HG03442 (cell line): ENCODE results near the gene TUBB.
A peak's percentile ranks its signal among the peaks of the same experiment; 100 is the strongest.

Experiments used
- ATAC-seq: cut with Tn5 transposase; IDR thresholded peaks from one replicate; pipeline ENCODE4 v1.9.1; 2021; ENCODE audit warnings: mild to moderate bottlenecking, moderate library complexity; ENCODE audit not compliant: unreplicated experiment

TUBB gene

GRCh38 chr6:30686908-30687658, 33.1 kb upstream of the TUBB start:
- peak; percentile 46 for ATAC-seq

- no peak for ATAC-seq
Observed at GRCh38 chr6:30687659-30688431, 32.3 kb upstream of the TUBB start.

- ATAC-seq, result no peak
Observed at GRCh38 chr6:30688569-30688968, 31.6 kb upstream of the TUBB start.

GRCh38 chr6:30689022-30689865, 30.9 kb upstream of the TUBB start:
- ATAC-seq, result no peak

- ATAC-seq, result no peak
Observed at GRCh38 chr6:30689985-30690384, 30.2 kb upstream of the TUBB start.

- ATAC-seq, result peak; percentile 33
Observed at GRCh38 chr6:30690403-30691207, 29.5 kb upstream of the TUBB start, which contains the start of gene NRM. Gene NRM (minus strand): TSS chr6:30690984. CDS start chr6:30690974, 10 bp downstream.

GRCh38 chr6:30691208-30691847, 28.8 kb upstream of the TUBB start:
- ATAC-seq, result no peak

- ATAC-seq, result no peak
Observed at GRCh38 chr6:30696432-30696831, 23.7 kb upstream of the TUBB start.

GRCh38 chr6:30700340-30700739, 19.8 kb upstream of the TUBB start:
- no peak for ATAC-seq

GRCh38 chr6:30703011-30703410, 17.1 kb upstream of the TUBB start:
- ATAC-seq, result no peak

- ATAC-seq, result no peak
Observed at GRCh38 chr6:30703821-30704220, 16.3 kb upstream of the TUBB start.

GRCh38 chr6:30705620-30706019, 14.5 kb upstream of the TUBB start:
- no peak for ATAC-seq

- no peak for ATAC-seq
Observed at GRCh38 chr6:30707281-30707850, 12.8 kb upstream of the TUBB start.

- ATAC-seq, result no peak
Observed at GRCh38 chr6:30709101-30709868, 10.9 kb upstream of the TUBB start.

GRCh38 chr6:30711758-30712380, 8.3 kb upstream of the TUBB start:
- ATAC-seq, result no peak

GRCh38 chr6:30712441-30712945, 7.7 kb upstream of the TUBB start:
- ATAC-seq, result no peak

GRCh38 chr6:30714263-30714662, 5.9 kb upstream of the TUBB start:
- ATAC-seq, result no peak

GRCh38 chr6:30716879-30717128, 3.3 kb upstream of the TUBB start:
- no peak for ATAC-seq
